Measurements from ENCODE around the gene PTPRG.

PTPRG gene

DNA sequence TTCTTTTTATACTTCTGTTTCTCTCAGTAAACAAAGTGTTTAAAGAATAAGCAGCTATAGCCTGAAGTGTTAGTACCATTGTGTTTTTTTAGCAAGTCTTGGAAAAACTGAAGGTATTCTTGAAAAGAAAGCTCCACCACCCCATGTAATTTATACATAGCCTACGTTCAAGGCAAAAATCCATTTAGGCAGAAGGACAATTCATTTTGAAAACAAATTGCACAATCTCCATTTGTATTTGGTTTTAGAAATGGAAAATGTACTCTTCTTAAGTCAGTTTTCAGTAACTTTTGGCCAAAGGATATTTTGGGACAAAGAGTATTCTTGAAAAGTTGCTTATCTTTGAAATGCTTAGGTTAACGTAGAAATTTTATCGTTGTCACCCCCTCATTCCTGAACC lies 34.5 kb downstream of the PTPRG start:
- DNase-seq (ENCODE audit: extremely low read depth, insufficient read length) = no peak
- Histone ChIP-seq H3K36me3 (ENCODE audit: control insufficient read depth, insufficient read depth, low read length) (no peaks in the 10 kb centered on the region), H3K27me3 (replicated peaks; ENCODE audit: control insufficient read depth, insufficient read depth, low read length) (no peaks in the 10 kb centered on the region), H3K4me3 (replicated peaks; ENCODE audit: low read depth, low read length) (no peak overlapping the region)
- TF ChIP-seq, protein P1, sequence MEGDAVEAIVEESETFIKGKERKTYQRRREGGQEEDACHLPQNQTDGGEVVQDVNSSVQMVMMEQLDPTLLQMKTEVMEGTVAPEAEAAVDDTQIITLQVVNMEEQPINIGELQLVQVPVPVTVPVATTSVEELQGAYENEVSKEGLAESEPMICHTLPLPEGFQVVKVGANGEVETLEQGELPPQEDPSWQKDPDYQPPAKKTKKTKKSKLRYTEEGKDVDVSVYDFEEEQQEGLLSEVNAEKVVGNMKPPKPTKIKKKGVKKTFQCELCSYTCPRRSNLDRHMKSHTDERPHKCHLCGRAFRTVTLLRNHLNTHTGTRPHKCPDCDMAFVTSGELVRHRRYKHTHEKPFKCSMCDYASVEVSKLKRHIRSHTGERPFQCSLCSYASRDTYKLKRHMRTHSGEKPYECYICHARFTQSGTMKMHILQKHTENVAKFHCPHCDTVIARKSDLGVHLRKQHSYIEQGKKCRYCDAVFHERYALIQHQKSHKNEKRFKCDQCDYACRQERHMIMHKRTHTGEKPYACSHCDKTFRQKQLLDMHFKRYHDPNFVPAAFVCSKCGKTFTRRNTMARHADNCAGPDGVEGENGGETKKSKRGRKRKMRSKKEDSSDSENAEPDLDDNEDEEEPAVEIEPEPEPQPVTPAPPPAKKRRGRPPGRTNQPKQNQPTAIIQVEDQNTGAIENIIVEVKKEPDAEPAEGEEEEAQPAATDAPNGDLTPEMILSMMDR (IDR thresholded peaks at IDR 0.05; ENCODE audit: insufficient read depth, low read length, poor library complexity, severe bottlenecking) = no peak

DNA sequence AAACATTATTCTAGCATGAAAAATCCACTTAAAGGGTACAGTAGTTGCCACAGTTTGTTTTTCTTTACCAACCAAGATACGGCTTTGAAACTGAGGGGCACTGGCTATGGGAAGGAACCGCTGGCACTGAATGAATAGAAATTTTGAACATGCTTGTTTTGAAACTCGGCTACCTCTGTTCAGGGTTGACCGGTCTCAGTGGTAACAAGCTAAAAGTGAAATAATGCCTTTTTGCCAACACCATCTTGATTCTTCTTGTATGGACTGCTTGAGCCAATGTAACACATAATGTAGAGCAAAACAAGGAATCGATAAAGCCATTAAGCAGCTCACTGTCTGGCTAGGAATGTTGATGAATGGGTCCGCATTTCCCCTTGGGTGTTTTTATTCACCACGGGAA lies 36.5 kb downstream of the PTPRG start:
- no peak overlapping the region for H3K4me3 ChIP-seq (replicated peaks; ENCODE audit: low read depth, low read length)
- TF ChIP-seq, protein P1 (IDR thresholded peaks at IDR 0.05; ENCODE audit: insufficient read depth, low read length, poor library complexity, severe bottlenecking) = no peak
- peaks cover 1% of the 10 kb centered on the region; the same call in 1 of the 2 replicates for H3K27me3 ChIP-seq (replicated peaks; ENCODE audit: control insufficient read depth, insufficient read depth, low read length)
- H3K36me3 ChIP-seq (ENCODE audit: control insufficient read depth, insufficient read depth, low read length) = no peaks in the 10 kb centered on the region
- DNase-seq (ENCODE audit: extremely low read depth, insufficient read length) = no peak

DNA sequence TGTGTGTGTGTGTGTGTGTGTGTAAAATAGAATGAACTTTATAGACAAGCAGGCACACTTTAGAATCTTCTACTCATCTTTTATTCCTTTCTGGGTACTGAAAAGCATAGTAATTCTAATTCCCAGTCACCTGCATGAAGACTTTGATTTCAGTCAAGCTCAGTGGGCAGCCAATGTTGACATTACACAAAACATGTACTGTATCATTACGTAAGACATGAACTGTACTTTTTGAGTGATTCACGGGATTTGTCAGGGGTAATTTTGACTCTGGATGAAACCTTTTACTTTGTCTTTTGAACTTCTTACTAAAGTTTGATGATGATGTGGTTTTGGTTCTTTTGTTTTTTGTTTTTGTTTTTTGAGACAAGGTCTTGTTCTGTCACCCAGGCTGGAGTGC lies 38.8 kb downstream of the PTPRG start:
- H3K4me3 ChIP-seq (replicated peaks; ENCODE audit: low read depth, low read length) = no peak overlapping the region
- peaks cover 1% of the 10 kb centered on the region; the same call in 1 of the 2 replicates for H3K27me3 ChIP-seq (replicated peaks; ENCODE audit: control insufficient read depth, insufficient read depth, low read length)
- no peaks in the 10 kb centered on the region for H3K36me3 ChIP-seq (ENCODE audit: control insufficient read depth, insufficient read depth, low read length)
- DNase-seq (ENCODE audit: extremely low read depth, insufficient read length) = no peak
- TF ChIP-seq, protein P1 (IDR thresholded peaks at IDR 0.05; ENCODE audit: insufficient read depth, low read length, poor library complexity, severe bottlenecking) = no peak

DNA sequence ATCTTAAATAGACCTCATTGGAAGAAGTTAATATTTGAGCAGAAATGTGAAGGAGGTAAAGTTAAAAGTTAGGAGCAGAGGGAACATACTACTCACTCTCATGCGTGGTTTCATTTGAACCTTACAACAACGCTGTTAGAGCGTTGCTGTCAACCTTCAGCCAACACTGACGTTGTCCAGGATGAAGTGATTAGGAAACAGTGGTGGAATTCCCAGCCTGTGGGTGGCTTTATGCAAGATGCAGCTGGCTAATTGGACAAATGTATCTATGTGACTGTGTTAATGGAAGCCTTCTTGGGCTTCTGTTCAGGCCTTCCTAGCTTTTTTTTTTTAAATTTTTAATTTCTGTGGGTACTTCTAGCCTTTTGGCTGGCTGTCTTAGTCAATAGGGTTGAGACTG lies 40.5 kb downstream of the PTPRG start:
- TF ChIP-seq, protein P1 (IDR thresholded peaks at IDR 0.05; ENCODE audit: insufficient read depth, low read length, poor library complexity, severe bottlenecking) = no peak
- Histone ChIP-seq H3K36me3 (ENCODE audit: control insufficient read depth, insufficient read depth, low read length) (no peaks in the 10 kb centered on the region), H3K27me3 (replicated peaks; ENCODE audit: control insufficient read depth, insufficient read depth, low read length) (peaks cover 1% of the 10 kb centered on the region; the same call in 1 of the 2 replicates), H3K4me3 (replicated peaks; ENCODE audit: low read depth, low read length) (no peak overlapping the region)
- DNase-seq (ENCODE audit: extremely low read depth, insufficient read length) = no peak

DNA sequence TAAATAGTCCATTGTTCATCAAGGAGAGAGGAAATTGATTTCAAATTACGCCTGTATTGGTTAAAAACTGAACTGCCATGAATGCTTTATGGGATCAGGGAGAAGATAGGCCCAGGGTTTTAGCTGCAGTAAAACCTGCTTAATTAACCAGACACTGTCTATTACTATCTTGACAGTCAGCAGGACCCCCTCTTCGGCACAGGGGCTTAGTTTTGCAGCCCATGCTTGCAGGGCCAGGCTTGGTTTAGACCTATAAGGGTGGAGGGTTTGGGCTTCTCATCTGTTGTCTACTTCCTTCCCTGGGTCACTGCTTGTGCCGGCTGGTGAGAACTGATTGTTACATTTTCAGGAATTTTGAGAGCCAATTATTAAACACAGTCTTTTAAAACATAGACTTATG lies 41.1 kb downstream of the PTPRG start:
- TF ChIP-seq, protein P1 (IDR thresholded peaks at IDR 0.05; ENCODE audit: insufficient read depth, low read length, poor library complexity, severe bottlenecking) = no peak
- no peak overlapping the region for H3K4me3 ChIP-seq (replicated peaks; ENCODE audit: low read depth, low read length)
- H3K27me3 ChIP-seq (replicated peaks; ENCODE audit: control insufficient read depth, insufficient read depth, low read length) = peaks cover 1% of the 10 kb centered on the region; the same call in 1 of the 2 replicates
- no peaks in the 10 kb centered on the region for H3K36me3 ChIP-seq (ENCODE audit: control insufficient read depth, insufficient read depth, low read length)
- DNase-seq (ENCODE audit: extremely low read depth, insufficient read length) = no peak

DNA sequence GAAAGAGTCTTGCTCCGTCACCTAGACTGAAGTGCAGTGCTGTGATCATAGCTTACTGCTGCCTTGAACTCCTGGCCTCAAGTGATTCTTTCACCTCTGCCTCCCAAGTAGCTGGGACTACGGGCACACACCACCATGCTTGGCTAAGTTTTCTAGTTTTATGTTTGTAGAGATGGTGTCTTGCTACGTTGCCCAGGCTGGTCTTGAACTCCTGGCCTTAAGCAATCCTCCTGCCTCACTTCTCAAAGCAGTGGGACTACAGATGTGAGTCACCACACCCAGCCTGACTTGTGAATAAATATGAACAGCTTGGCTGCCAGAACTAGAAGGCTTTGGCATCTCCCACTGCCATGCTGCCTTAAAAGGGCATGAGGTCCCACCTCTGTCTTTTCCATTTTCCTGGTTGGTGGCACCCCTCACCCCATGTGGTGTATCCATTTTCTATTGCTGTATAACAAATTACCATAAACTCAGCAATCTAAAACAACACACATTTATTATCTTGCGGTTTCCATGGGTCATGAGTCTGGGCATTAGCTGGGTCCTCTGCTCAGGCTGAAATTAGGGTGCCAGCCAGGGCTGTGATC lies 44.3 kb downstream of the PTPRG start:
- TF ChIP-seq, protein P1 (IDR thresholded peaks at IDR 0.05; ENCODE audit: insufficient read depth, low read length, poor library complexity, severe bottlenecking) = no peak
- DNase-seq (ENCODE audit: extremely low read depth, insufficient read length) = no peak
- Histone ChIP-seq H3K27me3 (replicated peaks; ENCODE audit: control insufficient read depth, insufficient read depth, low read length) (peaks cover 1% of the 10 kb centered on the region; the same call in 1 of the 2 replicates), H3K36me3 (ENCODE audit: control insufficient read depth, insufficient read depth, low read length) (no peaks in the 10 kb centered on the region), H3K4me3 (replicated peaks; ENCODE audit: low read depth, low read length) (no peak overlapping the region)
